T-cell (primary cell): ENCODE results near the gene DCAF6. TPM values are rescaled to one million over a fixed set of nuclear protein-coding genes. Genes with fewer than 3 reads are reported as not detected.

Source experiments
- ATAC-seq, 4 experiments: fragments of 200-7000 bp in 3 of 4; fragments of 150-1000 bp in 1 of 4; cut with Tn5 transposase; replicated peaks in 1 of 4; 1 replicate in 3 of 4; 2 replicates in 1 of 4; pipeline ENCODE4 v1.10.0; 2021; ENCODE audit warnings: moderate library complexity in 3 of 4, mild to moderate bottlenecking in 2 of 4, moderate number of reproducible peaks in 1 of 4
- CTCF ChIA-PET, 2 donors: fragments of 300-600 bp; sonication (Branson Sonifier 250); formaldehyde crosslinking; loops; one replicate each; lab custom pipeline; 2022; ENCODE audit warnings: antibody characterized with exemption in 2 of 2; lab: Charles Lee
- POLR2A ChIA-PET, 2 donors: fragments of 300-600 bp; sonication (Branson Sonifier 250); formaldehyde crosslinking; loops; one replicate each; lab custom pipeline; 2022; ENCODE audit warnings: antibody characterized with exemption in 2 of 2; lab: Charles Lee
- DNase-seq, 35 experiments: peaks; one replicate each; pipeline versions ENCODE4 v3.0.0 to v3.0.0-alpha.2; 2013 to 2023
- H3K27ac ChIP-seq: one replicate; pipeline ENCODE4 v1.5.1; 2013; ENCODE audit warnings: low read length
- H3K27me3 ChIP-seq, 2 experiments: replicated peaks in 1 of 2; 1 replicate in 1 of 2; 2 replicates in 1 of 2; pipeline versions ENCODE4 v1.6.1 to v1.7.0; 2013; ENCODE audit warnings: low read length in 1 of 2, mixed read lengths in 1 of 2; ENCODE audit not compliant: control insufficient read depth in 2 of 2, insufficient read depth in 2 of 2; ENCODE audit errors: extremely low read depth in 1 of 2
- H3K36me3 ChIP-seq, 2 donors: 1 replicate in 1 of 2; 2 replicates in 1 of 2; pipeline versions ENCODE4 v1.6.1 to v1.7.0; 2013; ENCODE audit warnings: low read length in 1 of 2; ENCODE audit not compliant: control insufficient read depth in 2 of 2, insufficient read depth in 1 of 2; ENCODE audit errors: extremely low read depth in 1 of 2
- H3K4me1 ChIP-seq, 2 experiments: 1 replicate in 1 of 2; 2 replicates in 1 of 2; pipeline versions ENCODE4 v1.6.1 to v1.7.0; 2013; ENCODE audit warnings: low read length in 2 of 2, mixed read lengths in 1 of 2; ENCODE audit not compliant: insufficient read depth in 2 of 2, control insufficient read depth in 1 of 2; ENCODE audit errors: extremely low read depth in 1 of 2
- H3K4me3 ChIP-seq, 2 donors: 1 replicate in 1 of 2; 2 replicates in 1 of 2; pipeline versions ENCODE4 v1.5.1 to v1.7.0; 2013; ENCODE audit warnings: mild to moderate bottlenecking in 2 of 2, low read length in 1 of 2, moderate library complexity in 1 of 2; ENCODE audit not compliant: control insufficient read depth in 1 of 2; ENCODE audit errors: extremely low read depth in 1 of 2
- H3K9me3 ChIP-seq: 2 replicates; pipeline ENCODE4 v1.7.0; 2013
- H3K27ac Mint-ChIP-seq, 2 donors: one replicate each; pipeline ENCODE4 v1.8.0; 2020 to 2021; ENCODE audit warnings: mild to moderate bottlenecking in 2 of 2, mixed read lengths in 2 of 2
- H3K27me3 Mint-ChIP-seq, 2 donors: one replicate each; pipeline ENCODE4 v1.8.0; 2021 to 2022; ENCODE audit warnings: mixed read lengths in 2 of 2
- H3K36me3 Mint-ChIP-seq: one replicate; pipeline ENCODE4 v1.8.0; 2021; ENCODE audit warnings: mixed read lengths
- H3K4me1 Mint-ChIP-seq, 3 donors: one replicate each; pipeline ENCODE4 v1.8.0; 2020 to 2022; ENCODE audit warnings: mixed read lengths in 3 of 3, mild to moderate bottlenecking in 1 of 3
- H3K4me3 Mint-ChIP-seq, 3 donors: one replicate each; pipeline ENCODE4 v1.8.0; 2020 to 2022; ENCODE audit warnings: mild to moderate bottlenecking in 3 of 3, mixed read lengths in 3 of 3, moderate library complexity in 3 of 3
- H3K9me3 Mint-ChIP-seq, 3 donors: one replicate each; pipeline ENCODE4 v1.8.0; 2020 to 2022; ENCODE audit warnings: mixed read lengths in 3 of 3
- WGBS: methylation state at CpG from one replicate; pipeline ENCODE4 v1.1.5; 2013; ENCODE audit warnings: missing lambda C conversion rate; ENCODE audit not compliant: insufficient coverage; 5-methylcytosine and 5-hydroxymethylcytosine counted together
- total RNA-seq, 35 experiments: library from RNA in 6 of 35; stranded (reverse) in 6 of 35; fragments of 120-200 nt in 1 of 35; gene quantifications; one replicate each; pipeline versions ENCODE4 v1.2.1 to v1.2.4 and lab custom pipeline; 2013 to 2026

The DCAF6 gene
- total RNA-seq, 5 donors from 2014 or later (not counting 1 experiment from before 2014, with no cell fraction given): 21.6 to 27.4 (median 26.9) TPM

- ATAC-seq (no peak), DNase-seq (no peak)
- ChIA-PET POLR2A (no interaction called here), CTCF (no interaction called here)
- H3K36me3 ChIP-seq: peaks cover 0 to 36% of the 10 kb centered on the region in 2 donors
- no CpG with 5 or more reads among the region's 1 CpG for WGBS
- no peak overlapping the region for H3K4me3 ChIP-seq
- H3K27me3 ChIP-seq: no peaks in the 10 kb centered on the region
- Mint-ChIP-seq H3K27me3 (no peaks in the 10 kb centered on the region), H3K36me3 (peaks cover 46% of the 10 kb centered on the region), H3K9me3 (no peaks in the 10 kb centered on the region), H3K4me1 (no peaks in the 10 kb centered on the region), H3K27ac (no peak overlapping the region), H3K4me3 (no peak overlapping the region)
- H3K4me1 ChIP-seq: no peaks in the 10 kb centered on the region
- no peak overlapping the region for H3K27ac ChIP-seq
- H3K9me3 ChIP-seq: no peaks in the 10 kb centered on the region
Observed at GRCh38 chr1:168019407-168019806, 82.9 kb downstream of the DCAF6 start.

- H3K4me1 Mint-ChIP-seq: no peaks in the 10 kb centered on the region
- CTCF ChIA-PET: interaction anchor here (0.7 kb wide), 2 partner anchors 10 to 16 kb away, joined by 3 to 4 read pairs; no protein-coding TSS in a partner anchor
Observed at GRCh38 chr1:168031198-168031597, 94.7 kb downstream of the DCAF6 start.

GRCh38 chr1:168031627-168032026, 95.1 kb downstream of the DCAF6 start:
- no peaks in the 10 kb centered on the region for H3K4me1 Mint-ChIP-seq
- no peaks in the 10 kb centered on the region for H3K27me3 Mint-ChIP-seq
- no peak for ATAC-seq
- Histone ChIP-seq H3K27me3 (no peaks in the 10 kb centered on the region), H3K4me3 (no peak overlapping the region), H3K4me1 (no peaks in the 10 kb centered on the region), H3K9me3 (no peaks in the 10 kb centered on the region), H3K27ac (no peak overlapping the region), H3K36me3 (peaks cover 3% of the 10 kb centered on the region in 2 donors)
- H3K9me3 Mint-ChIP-seq: no peaks in the 10 kb centered on the region
- POLR2A ChIA-PET: no interaction called here
- no peak overlapping the region for H3K4me3 Mint-ChIP-seq
- CTCF ChIA-PET: interaction anchor here (0.7 kb wide), 2 partner anchors 9 to 15 kb away, joined by 3 to 4 read pairs; no protein-coding TSS in a partner anchor
- WGBS: no CpG with 5 or more reads among the region's 4 CpGs
- no peak for DNase-seq
- H3K36me3 Mint-ChIP-seq: peaks cover 8% of the 10 kb centered on the region
- H3K27ac Mint-ChIP-seq: no peak overlapping the region

More at GRCh38 chr1:168031198-168031597, 94.7 kb downstream of the DCAF6 start:
- Histone ChIP-seq H3K4me1 (no peaks in the 10 kb centered on the region), H3K27me3 (no peaks in the 10 kb centered on the region), H3K9me3 (no peaks in the 10 kb centered on the region), H3K36me3 (peaks cover 3% of the 10 kb centered on the region in 2 donors), H3K4me3 (no peak overlapping the region), H3K27ac (no peak overlapping the region)
- H3K9me3 Mint-ChIP-seq: no peaks in the 10 kb centered on the region
- H3K27me3 Mint-ChIP-seq: no peaks in the 10 kb centered on the region
- POLR2A ChIA-PET: no interaction called here
- no peak for DNase-seq
- peaks cover 8% of the 10 kb centered on the region for H3K36me3 Mint-ChIP-seq
- ATAC-seq: no peak
- no peak overlapping the region for H3K4me3 Mint-ChIP-seq
- no peak overlapping the region for H3K27ac Mint-ChIP-seq
- 100% methylated on average over 3 of the region's 5 CpGs for WGBS

- H3K4me3 Mint-ChIP-seq: no peak overlapping the region
- H3K9me3 Mint-ChIP-seq: no peaks in the 10 kb centered on the region
- H3K27me3 Mint-ChIP-seq: no peaks in the 10 kb centered on the region
- no peak overlapping the region for H3K27ac ChIP-seq
- CTCF ChIA-PET: no interaction called here
- WGBS: no CpG with 5 or more reads among the region's 1 CpG
- H3K36me3 ChIP-seq: peaks cover under 1 to 3% of the 10 kb centered on the region in 2 donors
- no peak overlapping the region for H3K4me3 ChIP-seq
- H3K36me3 Mint-ChIP-seq: peaks cover 8% of the 10 kb centered on the region
- H3K4me1 ChIP-seq: no peaks in the 10 kb centered on the region
- DNase-seq (no peak), ATAC-seq (no peak)
- H3K27me3 ChIP-seq: no peaks in the 10 kb centered on the region
- H3K27ac Mint-ChIP-seq: no peak overlapping the region
- no peaks in the 10 kb centered on the region for H3K9me3 ChIP-seq
- POLR2A ChIA-PET: no interaction called here
- H3K4me1 Mint-ChIP-seq: no peaks in the 10 kb centered on the region
Observed at GRCh38 chr1:168032029-168032428, 95.5 kb downstream of the DCAF6 start.

- H3K27me3 Mint-ChIP-seq: no peaks in the 10 kb centered on the region
Observed at GRCh38 chr1:168035345-168035744, 98.9 kb downstream of the DCAF6 start.

GRCh38 chr1:168042362-168042761, 105.9 kb downstream of the DCAF6 start:
- no peak for DNase-seq
- Mint-ChIP-seq H3K4me1 (no peaks in the 10 kb centered on the region), H3K9me3 (no peaks in the 10 kb centered on the region), H3K4me3 (no peak overlapping the region), H3K27ac (no peak overlapping the region), H3K27me3 (no peaks in the 10 kb centered on the region), H3K36me3 (peaks cover 40% of the 10 kb centered on the region)
- CTCF ChIA-PET: no interaction called here
- peaks cover 3 to 26% of the 10 kb centered on the region in 2 donors for H3K36me3 ChIP-seq
- H3K4me3 ChIP-seq: no peak overlapping the region
- H3K9me3 ChIP-seq: no peaks in the 10 kb centered on the region
- no peak overlapping the region for H3K27ac ChIP-seq
- H3K4me1 ChIP-seq: no peaks in the 10 kb centered on the region
- ATAC-seq: no peak
- no CpG with 5 or more reads among the region's 2 CpGs for WGBS
- POLR2A ChIA-PET: no interaction called here
- H3K27me3 ChIP-seq: no peaks in the 10 kb centered on the region

More at GRCh38 chr1:168035345-168035744, 98.9 kb downstream of the DCAF6 start:
- no peaks in the 10 kb centered on the region for H3K36me3 ChIP-seq
- H3K27me3 ChIP-seq: no peaks in the 10 kb centered on the region
- H3K27ac Mint-ChIP-seq: no peak overlapping the region
- H3K4me1 ChIP-seq: no peaks in the 10 kb centered on the region
- POLR2A ChIA-PET: no interaction called here
- H3K36me3 Mint-ChIP-seq: peaks cover 14% of the 10 kb centered on the region
- no peak overlapping the region for H3K4me3 Mint-ChIP-seq
- H3K4me3 ChIP-seq: no peak overlapping the region
- no peaks in the 10 kb centered on the region for H3K4me1 Mint-ChIP-seq
- H3K9me3 ChIP-seq: no peaks in the 10 kb centered on the region
- no peak for DNase-seq
- no peak overlapping the region for H3K27ac ChIP-seq
- H3K9me3 Mint-ChIP-seq: no peaks in the 10 kb centered on the region
- no peak for ATAC-seq
- no CpG with 5 or more reads among the region's 5 CpGs for WGBS
- CTCF ChIA-PET: no interaction called here

- Mint-ChIP-seq H3K36me3 (peaks cover 41% of the 10 kb centered on the region), H3K4me3 (no peak overlapping the region), H3K9me3 (no peaks in the 10 kb centered on the region), H3K27me3 (no peaks in the 10 kb centered on the region), H3K4me1 (no peaks in the 10 kb centered on the region), H3K27ac (no peak overlapping the region)
- Histone ChIP-seq H3K27ac (no peak overlapping the region), H3K4me1 (no peaks in the 10 kb centered on the region), H3K4me3 (no peak overlapping the region), H3K36me3 (peaks cover 3 to 26% of the 10 kb centered on the region in 2 donors), H3K27me3 (no peaks in the 10 kb centered on the region), H3K9me3 (no peaks in the 10 kb centered on the region)
- POLR2A ChIA-PET: no interaction called here
- CTCF ChIA-PET: interaction anchor here in 1 of 2 donors (1.0 kb wide), 1 partner anchor 9 kb away, joined by 4 read pairs; no protein-coding TSS in a partner anchor
- DNase-seq (no peak), ATAC-seq (no peak)
- WGBS: no CpG with 5 or more reads among the region's 1 CpG
Observed at GRCh38 chr1:168045311-168045710, 108.8 kb downstream of the DCAF6 start.
